Colonic mucosa (tissue), 4 donors: Measurements from ENCODE around the gene SMC2. TPM values are rescaled to one million over a fixed set of nuclear protein-coding genes. Genes with fewer than 3 reads are reported as not detected.
A peak's percentile ranks its signal among the peaks of the same experiment; 100 is the strongest.

Source experiments
- DNase-seq: peaks from one replicate; pipeline ENCODE4 v3.0.0-alpha.2; 2020
- H3K27ac ChIP-seq: fragments of 200-600 bp; one replicate; pipeline ENCODE4 v1.8.0; 2021
- H3K27me3 ChIP-seq: fragments of 200-600 bp; one replicate; pipeline ENCODE4 v1.8.0; 2021
- H3K36me3 ChIP-seq: fragments of 200-600 bp; one replicate; pipeline ENCODE4 v1.8.0; 2021
- H3K4me1 ChIP-seq: fragments of 200-600 bp; one replicate; pipeline ENCODE4 v1.8.0; 2021; ENCODE audit warnings: mild to moderate bottlenecking
- H3K4me3 ChIP-seq: fragments of 200-600 bp; one replicate; pipeline ENCODE4 v1.8.0; 2021
- H3K9ac ChIP-seq, 2 donors: one replicate each; pipeline ENCODE4 v1.7.0; 2013; ENCODE audit warnings: control low read depth in 2 of 2, low read depth in 2 of 2, low read length in 2 of 2
- H3K9me3 ChIP-seq: fragments of 200-600 bp; one replicate; pipeline ENCODE4 v1.8.0; 2021
- CTCF ChIP-seq: fragments of 200-600 bp; IDR thresholded peaks from one replicate; pipeline ENCODE4 v1.8.0; 2022; ENCODE audit warnings: antibody characterized with exemption, mild to moderate bottlenecking
- intact Hi-C: fragments of 100-400 bp; cut with DNase I; formaldehyde crosslinking; loops from one replicate; pipeline ENCODE4 v1.14.1; 2022
- total RNA-seq, 2 donors: library from RNA; stranded (reverse); fragmentation: NEBNext Ultra II Directional in 1 of 2; extraction: Animal tissue kit (Norgen Biotek cat#: 25700) in 1 of 2; gene quantifications; one replicate each; pipeline ENCODE4 v1.2.1, GENCODE V29; 2021
- donor health status: healthy.
- donor health status: DM: no; HTN: no; CAD: no.
- donor health status: DM: no; HTN: no; CAD: no.

Gene SMC2
- total RNA-seq, 2 donors from 2014 or later = 14.4 to 37.2 TPM

GRCh38 chr9:104082168-104082567, 11.9 kb upstream of the SMC2 start:
- Histone ChIP-seq H3K36me3 (no peaks in the 10 kb centered on the region), H3K4me1 (no peaks in the 10 kb centered on the region), H3K9me3 (no peaks in the 10 kb centered on the region), H3K27ac (no peak overlapping the region), H3K27me3 (no peaks in the 10 kb centered on the region), H3K9ac (no peak overlapping the region), H3K4me3 (no peak overlapping the region)
- intact Hi-C loops = loop anchor here (10.0 kb wide), 1 partner anchor 297 kb away; no protein-coding TSS in a partner anchor
- no peak for DNase-seq
- no peak for TF ChIP-seq CTCF

GRCh38 chr9:104085525-104085924, 8.6 kb upstream of the SMC2 start:
- no peak for DNase-seq
- H3K27ac ChIP-seq = no peak overlapping the region
- no peak overlapping the region for H3K4me3 ChIP-seq
- H3K4me1 ChIP-seq = no peaks in the 10 kb centered on the region
- H3K9ac ChIP-seq = no peak overlapping the region
- intact Hi-C loops = loop anchor here (10.0 kb wide), 1 partner anchor 301 kb away; no protein-coding TSS in a partner anchor
- H3K27me3 ChIP-seq = no peaks in the 10 kb centered on the region
- no peak for TF ChIP-seq CTCF
- no peaks in the 10 kb centered on the region for H3K36me3 ChIP-seq
- H3K9me3 ChIP-seq = no peaks in the 10 kb centered on the region

- intact Hi-C loops = loop anchor here (10.0 kb wide), 1 partner anchor 303 kb away; no protein-coding TSS in a partner anchor
- no peaks in the 10 kb centered on the region for H3K4me1 ChIP-seq
Measured at GRCh38 chr9:104087894-104088293, 6.2 kb upstream of the SMC2 start.

GRCh38 chr9:104088416-104088815, 5.7 kb upstream of the SMC2 start:
- Histone ChIP-seq H3K4me3 (no peak overlapping the region), H3K4me1 (no peaks in the 10 kb centered on the region), H3K9ac (no peak overlapping the region), H3K36me3 (no peaks in the 10 kb centered on the region), H3K27me3 (no peaks in the 10 kb centered on the region), H3K27ac (no peak overlapping the region), H3K9me3 (no peaks in the 10 kb centered on the region)
- intact Hi-C loops = loop anchor here (10.0 kb wide), 1 partner anchor 304 kb away; no protein-coding TSS in a partner anchor
- DNase-seq = no peak
- no peak for TF ChIP-seq CTCF

More at GRCh38 chr9:104087894-104088293, 6.2 kb upstream of the SMC2 start:
- no peaks in the 10 kb centered on the region for H3K36me3 ChIP-seq
- no peak overlapping the region for H3K4me3 ChIP-seq
- no peak for TF ChIP-seq CTCF
- no peak overlapping the region for H3K27ac ChIP-seq
- no peaks in the 10 kb centered on the region for H3K9me3 ChIP-seq
- no peak overlapping the region for H3K9ac ChIP-seq
- no peaks in the 10 kb centered on the region for H3K27me3 ChIP-seq
- no peak for DNase-seq

- no peak for DNase-seq
- intact Hi-C loops = no loop called here
Measured at GRCh38 chr9:104090578-104090977, 3.5 kb upstream of the SMC2 start.

More at GRCh38 chr9:104090578-104090977, 3.5 kb upstream of the SMC2 start:
- H3K9ac ChIP-seq = no peak overlapping the region
- no peaks in the 10 kb centered on the region for H3K36me3 ChIP-seq
- peak overlapping the region; percentile 90 for H3K27ac ChIP-seq
- H3K9me3 ChIP-seq = no peaks in the 10 kb centered on the region
- peaks cover 8% of the 10 kb centered on the region for H3K4me1 ChIP-seq
- H3K27me3 ChIP-seq = no peaks in the 10 kb centered on the region
- no peak for TF ChIP-seq CTCF
- no peak overlapping the region for H3K4me3 ChIP-seq
